Ectodermal cell (in vitro differentiated cells): Measurements from ENCODE around the gene RYR3.

Experiments
- H3K27ac ChIP-seq: 2 replicates; pipeline ENCODE4 v1.7.0; 2013; ENCODE audit warnings: mild to moderate bottlenecking, low read depth, low read length; ENCODE audit not compliant: insufficient read depth, poor library complexity, severe bottlenecking
- H3K27me3 ChIP-seq: 2 replicates; pipeline ENCODE4 v1.7.0; 2013; ENCODE audit warnings: mild to moderate bottlenecking, low read length; ENCODE audit not compliant: insufficient read depth, control insufficient read depth, poor library complexity, severe bottlenecking
- H3K36me3 ChIP-seq: one replicate; pipeline ENCODE4 v1.7.0; 2013; ENCODE audit warnings: low read length; ENCODE audit not compliant: control insufficient read depth, insufficient read depth
- H3K4me1 ChIP-seq: one replicate; pipeline ENCODE4 v1.7.0; 2013; ENCODE audit warnings: low read length; ENCODE audit not compliant: control insufficient read depth, insufficient read depth
- H3K4me3 ChIP-seq: 2 replicates; pipeline ENCODE4 v1.7.0; 2013; ENCODE audit warnings: low read depth, low read length, control low read depth; ENCODE audit not compliant: insufficient read depth
- H3K9me3 ChIP-seq: 2 replicates; pipeline ENCODE4 v1.7.0; 2013; ENCODE audit warnings: mild to moderate bottlenecking, low read length, moderate library complexity; ENCODE audit not compliant: control insufficient read depth
- WGBS, 2 experiments: methylation state at CpG; one replicate each; pipeline ENCODE4 v1.1.7; 2013; ENCODE audit warnings: missing lambda C conversion rate in 2 of 2; 5-methylcytosine and 5-hydroxymethylcytosine counted together

RYR3 gene

GRCh38 chr15:33857726-33858125 is 547.0 kb downstream of the RYR3 start:
- H3K27ac ChIP-seq: no peak overlapping the region
- H3K4me1 ChIP-seq: no peaks in the 10 kb centered on the region
- H3K27me3 ChIP-seq: no peaks in the 10 kb centered on the region
- no peak overlapping the region for H3K4me3 ChIP-seq
- H3K9me3 ChIP-seq: no peaks in the 10 kb centered on the region
- no peaks in the 10 kb centered on the region for H3K36me3 ChIP-seq
- 97% methylated on average over 13 of the region's 13 CpGs for WGBS, 2 experiments

GRCh38 chr15:33858836-33859235 is 548.1 kb downstream of the RYR3 start:
- 94 to 97% methylated on average over 6 of the region's 6 CpGs for WGBS, 2 experiments

GRCh38 chr15:33859992-33860545 is 549.3 kb downstream of the RYR3 start:
- WGBS, 2 experiments: 73 to 86% methylated on average over 1 of the region's 1 CpG
- Histone ChIP-seq H3K4me3 (no peak overlapping the region), H3K27ac (no peak overlapping the region)

More at GRCh38 chr15:33858836-33859235, 548.1 kb downstream of the RYR3 start:
- Histone ChIP-seq H3K27me3 (no peaks in the 10 kb centered on the region), H3K27ac (no peak overlapping the region), H3K4me3 (no peak overlapping the region), H3K4me1 (no peaks in the 10 kb centered on the region), H3K9me3 (no peaks in the 10 kb centered on the region), H3K36me3 (no peaks in the 10 kb centered on the region)

GRCh38 chr15:33860754-33861153 is 550.0 kb downstream of the RYR3 start:
- Histone ChIP-seq H3K9me3 (no peaks in the 10 kb centered on the region), H3K4me1 (no peaks in the 10 kb centered on the region), H3K4me3 (no peak overlapping the region), H3K27ac (no peak overlapping the region), H3K36me3 (no peaks in the 10 kb centered on the region), H3K27me3 (no peaks in the 10 kb centered on the region)
- WGBS, 2 experiments: 81 to 96% methylated on average over 3 of the region's 3 CpGs

More at GRCh38 chr15:33859992-33860545, 549.3 kb downstream of the RYR3 start:
- Histone ChIP-seq H3K9me3 (no peaks in the 10 kb centered on the region), H3K4me1 (no peaks in the 10 kb centered on the region), H3K27me3 (no peaks in the 10 kb centered on the region), H3K36me3 (no peaks in the 10 kb centered on the region)

- no peaks in the 10 kb centered on the region for H3K36me3 ChIP-seq
- peaks cover 4% of the 10 kb centered on the region for H3K4me1 ChIP-seq
- no peaks in the 10 kb centered on the region for H3K9me3 ChIP-seq
- H3K27ac ChIP-seq: no peak overlapping the region
- 94 to 96% methylated on average over 5 of the region's 5 CpGs for WGBS, 2 experiments
- H3K4me3 ChIP-seq: no peak overlapping the region
- no peaks in the 10 kb centered on the region for H3K27me3 ChIP-seq
Measured at GRCh38 chr15:33864360-33865075, 553.8 kb downstream of the RYR3 start.

- no peak overlapping the region for H3K27ac ChIP-seq
- no peak overlapping the region for H3K4me3 ChIP-seq
- no peaks in the 10 kb centered on the region for H3K9me3 ChIP-seq
- peaks cover 4% of the 10 kb centered on the region for H3K4me1 ChIP-seq
- WGBS, 2 experiments: 94 to 96% methylated on average over 6 of the region's 6 CpGs
- H3K36me3 ChIP-seq: no peaks in the 10 kb centered on the region
- H3K27me3 ChIP-seq: no peaks in the 10 kb centered on the region
Measured at GRCh38 chr15:33865416-33865815, 554.6 kb downstream of the RYR3 start.

- Histone ChIP-seq H3K9me3 (no peaks in the 10 kb centered on the region), H3K4me1 (peaks cover 4% of the 10 kb centered on the region), H3K27ac (no peak overlapping the region), H3K36me3 (no peaks in the 10 kb centered on the region), H3K4me3 (no peak overlapping the region), H3K27me3 (no peaks in the 10 kb centered on the region)
- WGBS, 2 experiments: 82 to 89% methylated on average over 3 of the region's 3 CpGs
Measured at GRCh38 chr15:33866101-33866737, 555.5 kb downstream of the RYR3 start.

- H3K27ac ChIP-seq: no peak overlapping the region
- H3K4me3 ChIP-seq: no peak overlapping the region
- H3K27me3 ChIP-seq: no peaks in the 10 kb centered on the region
- H3K36me3 ChIP-seq: no peaks in the 10 kb centered on the region
- peaks cover 6% of the 10 kb centered on the region for H3K4me1 ChIP-seq
- H3K9me3 ChIP-seq: no peaks in the 10 kb centered on the region
- WGBS, 2 experiments: 82 to 92% methylated on average over 2 of the region's 2 CpGs
Measured at GRCh38 chr15:33871980-33872379, 561.2 kb downstream of the RYR3 start.

GRCh38 chr15:33872416-33873106 is 561.8 kb downstream of the RYR3 start:
- no peaks in the 10 kb centered on the region for H3K36me3 ChIP-seq
- H3K9me3 ChIP-seq: no peaks in the 10 kb centered on the region
- H3K4me3 ChIP-seq: no peak overlapping the region
- peaks cover 6% of the 10 kb centered on the region for H3K4me1 ChIP-seq
- no peaks in the 10 kb centered on the region for H3K27me3 ChIP-seq
- H3K27ac ChIP-seq: no peak overlapping the region
- WGBS, 2 experiments: 83 to 87% methylated on average over 13 of the region's 13 CpGs

- WGBS, 2 experiments: 91 to 95% methylated on average over 2 of the region's 2 CpGs
- H3K36me3 ChIP-seq: no peaks in the 10 kb centered on the region
- H3K4me3 ChIP-seq: no peak overlapping the region
- H3K27me3 ChIP-seq: no peaks in the 10 kb centered on the region
- H3K9me3 ChIP-seq: no peaks in the 10 kb centered on the region
- H3K27ac ChIP-seq: no peak overlapping the region
- H3K4me1 ChIP-seq: peaks cover 6% of the 10 kb centered on the region
Measured at GRCh38 chr15:33874156-33874555, 563.4 kb downstream of the RYR3 start.
